Upper lobe of right lung (tissue), 1 donor: ENCODE data around the gene MUC20. TPM values are rescaled to one million over a fixed set of nuclear protein-coding genes. Genes with fewer than 3 reads are reported as not detected.
"Not testable (repeated sequence)": the region's sequence is repeated elsewhere in the genome, so short reads cannot be mapped to it uniquely, and the experiment has no call there.

Source experiments
- ATAC-seq: fragments of 200-7000 bp; cut with Tn5 transposase; one replicate; pipeline ENCODE4 v1.9.1; 2020; ENCODE audit warnings: mild to moderate bottlenecking, moderate library complexity
- DNase-seq: peaks from one replicate; pipeline ENCODE4 v3.0.0-alpha.2; 2020
- H3K27ac ChIP-seq: fragments of 200-600 bp; one replicate; pipeline ENCODE4 v1.8.0; 2022
- H3K27me3 ChIP-seq: fragments of 200-600 bp; one replicate; pipeline ENCODE4 v1.8.0; 2022; ENCODE audit warnings: mild to moderate bottlenecking
- H3K36me3 ChIP-seq: fragments of 200-600 bp; one replicate; pipeline ENCODE4 v1.8.0; 2022
- H3K4me1 ChIP-seq: fragments of 200-600 bp; one replicate; pipeline ENCODE4 v1.8.0; 2022
- H3K4me3 ChIP-seq: fragments of 200-600 bp; one replicate; pipeline ENCODE4 v1.8.0; 2022; ENCODE audit warnings: mild to moderate bottlenecking
- H3K9me3 ChIP-seq: fragments of 200-600 bp; one replicate; pipeline ENCODE4 v1.8.0; 2022
- intact Hi-C: fragments of 100-400 bp; cut with DNase I; formaldehyde crosslinking; loops from one replicate; pipeline ENCODE4 v1.11.0; 2022
- total RNA-seq: library from RNA; stranded (reverse); fragmentation: NEBNext Ultra II Directional; extraction: Animal tissue kit (Norgen Biotek cat#: 25700); gene quantifications from one replicate; pipeline ENCODE4 v1.2.1, GENCODE V29; 2021
- TF ChIP-seq, protein P1 (sequence below): fragments of 200-600 bp; IDR thresholded peaks from one replicate; pipeline ENCODE4 v1.8.0; 2022; ENCODE audit warnings: antibody characterized with exemption
- donor health status: DM: no; HTN: yes; CAD: no; lungs with severe emphysema.

Gene MUC20
- total RNA-seq, 1 donor from 2014 or later: 14.7 TPM

DNA sequence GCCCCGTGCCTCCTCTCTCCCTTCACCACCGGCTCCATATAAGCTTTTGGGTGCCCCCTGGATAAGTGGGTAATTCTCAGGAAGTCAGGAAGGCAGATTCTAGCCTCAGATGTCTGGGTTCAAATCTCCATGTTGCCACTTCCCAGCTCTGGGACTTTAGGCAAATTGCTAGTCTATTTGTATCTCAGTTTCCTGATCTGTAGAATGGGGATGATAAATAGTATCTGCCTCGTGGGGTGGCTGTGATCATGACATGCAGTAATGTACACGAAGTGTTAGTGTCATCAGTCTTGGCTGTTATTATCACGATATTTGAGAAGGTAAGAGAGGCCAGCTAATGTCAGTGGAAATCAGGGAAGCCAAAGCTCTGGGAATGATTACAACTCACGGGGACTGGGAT lies 47.6 kb downstream of the MUC20 start:
- H3K27me3 ChIP-seq: peaks cover 16% of the 10 kb centered on the region
- ATAC-seq: no peak
- no peaks in the 10 kb centered on the region for H3K9me3 ChIP-seq
- intact Hi-C loops: no loop called here
- DNase-seq: no peak
- TF ChIP-seq, protein P1, sequence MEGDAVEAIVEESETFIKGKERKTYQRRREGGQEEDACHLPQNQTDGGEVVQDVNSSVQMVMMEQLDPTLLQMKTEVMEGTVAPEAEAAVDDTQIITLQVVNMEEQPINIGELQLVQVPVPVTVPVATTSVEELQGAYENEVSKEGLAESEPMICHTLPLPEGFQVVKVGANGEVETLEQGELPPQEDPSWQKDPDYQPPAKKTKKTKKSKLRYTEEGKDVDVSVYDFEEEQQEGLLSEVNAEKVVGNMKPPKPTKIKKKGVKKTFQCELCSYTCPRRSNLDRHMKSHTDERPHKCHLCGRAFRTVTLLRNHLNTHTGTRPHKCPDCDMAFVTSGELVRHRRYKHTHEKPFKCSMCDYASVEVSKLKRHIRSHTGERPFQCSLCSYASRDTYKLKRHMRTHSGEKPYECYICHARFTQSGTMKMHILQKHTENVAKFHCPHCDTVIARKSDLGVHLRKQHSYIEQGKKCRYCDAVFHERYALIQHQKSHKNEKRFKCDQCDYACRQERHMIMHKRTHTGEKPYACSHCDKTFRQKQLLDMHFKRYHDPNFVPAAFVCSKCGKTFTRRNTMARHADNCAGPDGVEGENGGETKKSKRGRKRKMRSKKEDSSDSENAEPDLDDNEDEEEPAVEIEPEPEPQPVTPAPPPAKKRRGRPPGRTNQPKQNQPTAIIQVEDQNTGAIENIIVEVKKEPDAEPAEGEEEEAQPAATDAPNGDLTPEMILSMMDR: no peak
- H3K4me1 ChIP-seq: no peaks in the 10 kb centered on the region
- H3K27ac ChIP-seq: no peak overlapping the region
- no peaks in the 10 kb centered on the region for H3K36me3 ChIP-seq
- no peak overlapping the region for H3K4me3 ChIP-seq

DNA sequence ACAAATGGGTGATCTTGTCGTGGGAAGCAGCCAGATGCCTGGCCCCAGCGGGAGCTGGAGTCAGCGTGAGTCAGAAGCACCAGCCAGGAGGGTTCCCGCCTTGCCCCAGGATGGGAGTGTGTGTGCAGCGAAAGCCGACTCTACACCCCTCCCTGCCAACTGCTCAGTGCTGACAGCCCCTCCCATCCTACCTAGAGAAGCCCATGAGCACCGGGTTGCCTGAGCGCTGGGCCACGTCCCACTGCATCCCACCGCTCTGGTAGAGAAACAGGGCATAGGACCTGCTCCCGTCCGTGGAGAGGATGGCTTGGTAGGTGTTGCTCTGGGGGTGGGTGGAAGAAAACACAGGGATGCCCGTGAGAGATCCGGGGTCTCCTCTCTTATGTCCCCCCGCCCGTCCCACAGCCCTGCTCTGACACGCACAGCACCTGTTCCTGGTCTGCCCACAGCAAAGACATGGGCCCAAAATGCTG lies 48.1 kb downstream of the MUC20 start:
- intact Hi-C loops: no loop called here
- Histone ChIP-seq H3K36me3 (no peaks in the 10 kb centered on the region), H3K9me3 (no peaks in the 10 kb centered on the region), H3K4me1 (no peaks in the 10 kb centered on the region), H3K4me3 (no peak overlapping the region), H3K27me3 (peaks cover 12% of the 10 kb centered on the region), H3K27ac (no peak overlapping the region)
- peak; percentile 61 for DNase-seq
- peak; percentile 18 for ATAC-seq
- TF ChIP-seq, protein P1: no peak

DNA sequence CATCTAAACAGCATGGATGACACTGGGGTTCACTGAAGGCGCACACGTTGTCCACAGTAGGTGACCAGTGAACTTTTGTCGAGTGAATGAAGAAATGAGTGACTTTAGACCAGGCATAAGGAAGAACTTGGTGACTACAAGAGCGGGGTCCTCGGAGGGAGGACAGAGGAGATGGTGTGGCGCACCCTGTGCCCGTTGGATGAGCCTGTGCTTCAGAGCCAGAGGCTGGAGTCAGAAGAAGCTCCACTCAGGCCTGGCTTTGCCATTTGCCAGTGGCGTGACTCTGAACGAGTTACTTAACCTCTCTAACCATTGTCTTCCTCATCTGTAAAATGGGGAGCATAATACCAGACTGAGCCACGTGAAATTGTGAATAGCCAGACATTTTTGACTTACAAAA lies 48.8 kb downstream of the MUC20 start:
- intact Hi-C loops: no loop called here
- Histone ChIP-seq H3K4me1 (no peaks in the 10 kb centered on the region), H3K4me3 (no peak overlapping the region), H3K9me3 (no peaks in the 10 kb centered on the region), H3K27ac (no peak overlapping the region), H3K36me3 (no peaks in the 10 kb centered on the region), H3K27me3 (peaks cover 12% of the 10 kb centered on the region)
- TF ChIP-seq, protein P1: no peak
- peak; percentile 27 for DNase-seq
- no peak for ATAC-seq

DNA sequence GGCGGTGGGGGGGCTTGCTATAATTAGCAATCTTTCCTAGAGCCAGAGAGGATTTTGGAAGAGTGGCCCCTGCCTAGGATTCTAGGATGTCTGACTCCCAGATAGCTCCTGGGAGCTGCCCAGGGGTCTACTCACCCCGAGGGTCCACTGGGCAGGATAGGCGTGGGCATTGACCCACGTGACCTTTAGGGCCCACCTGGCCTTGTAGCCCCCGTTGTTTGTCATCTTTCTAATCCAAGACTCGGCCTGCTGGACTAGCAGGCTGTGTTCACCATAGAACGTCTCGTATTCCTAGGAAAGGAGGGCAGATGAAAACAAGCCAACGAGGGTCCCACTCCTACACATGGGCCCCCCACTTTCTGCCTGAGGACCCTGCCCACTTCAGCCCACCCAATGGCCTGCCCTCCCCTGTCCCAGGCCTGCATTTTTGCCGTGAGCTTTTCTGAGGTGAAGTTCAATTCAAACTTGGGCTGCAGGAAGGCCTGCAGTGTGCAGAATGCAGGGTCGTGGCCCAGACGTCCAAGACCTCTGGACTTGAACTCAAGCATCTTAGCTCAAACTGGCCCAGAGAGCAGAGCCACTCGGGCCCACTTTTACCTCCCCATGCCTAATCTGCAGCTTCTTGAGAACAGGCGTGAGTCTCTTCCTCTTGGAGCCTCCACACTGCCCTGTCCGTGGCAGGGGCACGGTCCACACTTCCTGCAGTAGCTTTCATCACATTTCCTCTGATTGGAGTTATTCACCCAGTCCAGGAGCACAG lies 49.5 kb downstream of the MUC20 start:
- DNase-seq (peak; percentile 39), ATAC-seq (no peak)
- no peak overlapping the region for H3K27ac ChIP-seq
- no peaks in the 10 kb centered on the region for H3K36me3 ChIP-seq
- H3K4me1 ChIP-seq: no peaks in the 10 kb centered on the region
- intact Hi-C loops: no loop called here
- peaks cover 11% of the 10 kb centered on the region for H3K27me3 ChIP-seq
- TF ChIP-seq, protein P1: no peak
- no peaks in the 10 kb centered on the region for H3K9me3 ChIP-seq
- no peak overlapping the region for H3K4me3 ChIP-seq

DNA sequence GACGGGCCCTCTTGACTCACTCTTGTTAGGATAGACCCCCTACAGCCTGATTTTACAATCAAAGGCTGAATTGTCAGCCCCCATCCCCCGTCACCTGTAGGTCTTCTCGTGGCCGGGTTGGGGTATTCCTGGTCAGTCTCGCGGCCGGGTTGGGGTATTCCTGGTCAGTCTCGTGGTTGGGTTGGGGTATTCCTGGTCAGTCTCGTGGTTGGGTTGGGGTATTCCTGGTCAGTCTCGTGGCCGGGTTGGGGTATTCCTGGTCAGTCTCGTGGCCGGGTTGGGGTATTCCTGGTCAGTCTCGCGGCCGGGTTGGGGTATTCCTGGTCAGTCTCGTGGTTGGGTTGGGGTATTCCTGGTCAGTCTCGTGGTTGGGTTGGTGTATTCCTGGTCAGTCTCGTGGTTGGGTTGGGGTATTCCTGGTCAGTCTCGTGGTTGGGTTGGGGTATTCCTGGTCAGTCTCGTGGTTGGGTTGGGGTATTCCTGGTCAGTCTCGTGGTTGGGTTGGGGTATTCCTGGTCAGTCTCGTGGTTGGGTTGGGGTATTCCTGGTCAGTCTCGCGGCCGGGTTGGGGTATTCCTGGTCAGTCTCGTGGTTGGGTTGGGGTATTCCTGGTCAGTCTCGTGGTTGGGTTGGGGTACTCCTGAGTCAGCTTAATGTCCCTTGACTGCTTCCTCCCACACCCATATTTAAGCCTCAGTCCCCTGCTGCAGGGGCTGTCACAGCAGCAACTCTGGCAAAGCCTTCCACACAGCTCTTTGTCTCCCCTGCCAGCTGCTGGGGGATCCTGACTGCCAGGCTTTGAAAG lies 50.3 kb downstream of the MUC20 start:
- H3K27me3 ChIP-seq, H3K4me1 ChIP-seq, ATAC-seq, H3K9me3 ChIP-seq, H3K4me3 ChIP-seq, intact Hi-C loops, H3K27ac ChIP-seq, H3K36me3 ChIP-seq: not testable (repeated sequence)
- DNase-seq: peak; percentile 55
